Stimulated activated CD4-positive, alpha-beta T cell treated with anti-CD3 and anti-CD28 coated beads, Interleukin-1b, Interleukin-23, amount 100 ng/mL, for 1 hour (primary cell): ENCODE measurements around the gene KCNG2.

Source experiments
- DNase-seq, 2 donors: peaks; one replicate each; pipeline ENCODE4 v3.0.0-alpha.2; 2020; ENCODE audit warnings: low read depth in 2 of 2

The KCNG2 gene

DNA sequence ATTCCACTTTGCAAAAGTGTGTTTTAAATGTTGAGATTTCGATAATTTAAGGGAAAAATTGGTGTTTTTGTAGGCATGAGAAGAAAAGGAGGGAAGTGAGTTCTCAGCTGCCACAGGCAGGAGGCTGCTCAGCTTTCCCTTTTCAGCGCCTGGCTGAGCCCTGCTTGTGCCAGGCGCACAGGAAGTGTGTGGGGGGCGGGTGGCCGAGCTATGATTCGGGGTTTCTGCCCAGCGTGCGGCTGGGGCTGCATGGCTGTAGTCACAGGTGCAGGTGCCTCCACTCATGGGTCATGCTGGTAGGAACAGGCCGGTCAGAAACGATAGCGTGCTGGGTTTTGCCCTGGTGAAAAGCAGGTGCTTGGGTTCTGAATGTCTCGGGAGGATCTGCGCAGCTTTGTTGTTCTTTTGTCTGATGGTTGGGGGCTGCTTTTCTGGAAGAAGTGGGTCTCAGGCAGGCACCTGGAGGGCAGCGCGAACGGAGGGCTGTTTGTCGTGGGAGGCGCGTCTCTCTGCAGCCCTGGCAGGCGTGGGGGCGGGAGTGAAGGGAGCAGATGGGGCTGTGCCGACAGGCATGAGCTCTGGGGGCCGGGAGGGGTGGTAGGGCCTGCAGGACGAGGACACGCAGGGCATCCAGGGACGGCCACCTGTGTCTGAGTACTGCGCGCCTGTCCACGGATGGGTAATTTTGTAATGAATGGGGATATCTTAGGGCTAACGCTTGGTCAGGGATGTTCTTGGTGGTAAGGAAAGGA lies 2.1 kb downstream of the KCNG2 start:
- no peak for DNase-seq

GRCh38 chr18:79800371-79801180 lies 2.8 kb downstream of the KCNG2 start:
- no peak for DNase-seq

DNA sequence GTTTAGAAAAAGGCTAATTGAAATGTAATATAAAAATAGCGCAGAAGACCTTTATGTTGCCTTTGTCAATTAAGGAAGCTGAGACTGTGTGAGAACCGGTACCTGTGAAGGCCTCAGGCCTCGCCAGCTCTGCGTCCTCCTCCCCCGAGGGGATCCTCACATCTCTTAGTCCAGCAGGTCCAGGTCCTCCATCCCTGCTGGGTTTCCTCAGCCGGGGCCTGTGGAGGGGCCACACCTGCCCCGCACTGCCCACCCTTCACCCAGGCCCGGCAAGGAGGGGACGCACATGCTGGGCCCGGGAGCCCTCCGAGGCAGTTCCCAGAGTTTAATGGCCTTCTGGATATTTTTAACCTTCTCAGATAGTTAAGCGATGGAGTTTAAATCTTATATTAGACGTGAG lies 3.5 kb downstream of the KCNG2 start:
- DNase-seq = no peak

DNA sequence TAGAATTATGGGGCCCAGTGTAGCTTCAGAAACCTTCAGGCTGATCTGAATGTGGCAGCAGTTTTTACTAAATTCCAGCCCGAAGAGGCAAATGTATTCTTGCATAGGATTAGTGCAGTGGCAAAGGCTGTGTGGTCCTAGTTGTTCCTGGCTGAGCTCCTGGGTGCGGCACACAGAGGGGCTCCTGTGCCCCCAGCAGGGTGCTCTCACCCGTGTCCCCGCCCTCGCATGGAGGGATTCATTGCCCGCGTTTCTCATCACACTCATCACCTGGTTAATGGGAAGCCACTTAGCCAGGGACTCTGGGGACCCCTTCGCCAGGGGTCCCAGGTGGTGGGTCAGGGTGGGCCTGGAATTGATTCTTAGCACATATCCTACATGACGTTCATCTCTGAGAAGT lies 3.9 kb downstream of the KCNG2 start:
- DNase-seq = no peak

- no peak for DNase-seq
These were observed 4.6 kb downstream of the KCNG2 start for GRCh38 chr18:79802298-79802697.

GRCh38 chr18:79803611-79804051 lies 5.9 kb downstream of the KCNG2 start:
- no peak for DNase-seq

DNA sequence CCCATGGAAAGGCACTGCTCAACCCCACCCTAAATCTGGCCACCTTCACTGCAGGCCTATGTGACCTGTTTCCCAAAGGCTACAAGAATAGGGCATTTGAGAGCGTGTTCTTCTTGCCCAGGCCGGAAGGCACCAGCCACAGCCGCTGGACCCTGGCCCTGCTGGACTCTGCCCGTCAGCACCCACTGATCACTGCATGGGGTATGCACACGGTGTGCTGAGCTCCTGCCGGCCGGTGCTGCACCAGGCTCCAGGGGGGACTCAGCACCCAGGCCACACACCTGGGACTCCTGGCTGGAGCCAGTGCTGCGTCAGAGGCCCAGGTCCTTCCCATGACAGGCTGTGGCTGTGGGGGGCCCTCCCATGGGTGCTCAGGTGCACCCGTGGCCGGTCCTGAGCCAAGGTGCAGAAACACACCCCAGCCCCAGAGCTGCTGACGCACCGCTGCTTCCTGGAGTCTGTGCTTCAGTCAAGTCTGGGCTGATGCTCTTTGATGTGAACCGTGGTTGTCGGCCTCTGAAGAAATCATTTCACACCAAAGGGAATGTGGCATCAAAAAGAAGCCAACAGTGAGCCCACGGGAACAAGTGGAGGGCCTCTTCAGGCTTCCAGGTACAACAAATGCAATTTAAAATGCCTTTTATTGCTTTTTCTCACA lies 6.5 kb downstream of the KCNG2 start:
- no peak for DNase-seq

DNA sequence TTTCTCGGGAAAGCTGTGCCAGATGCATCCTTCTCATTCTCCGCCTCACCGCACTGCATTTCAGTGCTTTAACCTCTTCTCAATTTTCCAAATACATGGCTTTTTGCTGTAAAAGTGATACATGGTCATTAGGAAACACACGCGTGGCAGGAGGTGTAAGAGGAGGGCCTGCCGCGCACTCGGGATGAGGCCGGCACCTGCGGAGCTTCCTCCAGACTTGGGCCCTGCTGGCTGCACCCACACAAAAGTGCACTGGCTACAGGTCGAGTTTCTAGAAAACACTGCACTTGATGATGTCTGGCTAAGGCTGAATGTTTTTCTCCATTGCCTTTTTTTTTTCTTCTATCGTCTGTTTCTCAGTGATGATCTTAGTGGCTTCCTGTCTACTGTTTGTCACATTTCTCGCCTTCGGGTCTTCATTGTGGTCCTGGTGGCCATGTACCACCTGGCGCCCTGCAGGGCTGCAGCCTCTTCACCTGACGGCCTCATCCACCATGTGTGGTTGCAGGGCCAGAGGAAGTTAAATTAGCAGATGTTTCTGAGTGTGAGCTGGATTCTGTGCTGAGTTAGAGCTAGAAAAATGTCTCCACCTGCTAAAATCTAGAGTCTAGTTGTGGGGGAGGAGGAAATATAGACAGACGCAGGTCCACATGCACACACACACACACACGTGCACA lies 7.6 kb downstream of the KCNG2 start:
- DNase-seq = no peak

DNA sequence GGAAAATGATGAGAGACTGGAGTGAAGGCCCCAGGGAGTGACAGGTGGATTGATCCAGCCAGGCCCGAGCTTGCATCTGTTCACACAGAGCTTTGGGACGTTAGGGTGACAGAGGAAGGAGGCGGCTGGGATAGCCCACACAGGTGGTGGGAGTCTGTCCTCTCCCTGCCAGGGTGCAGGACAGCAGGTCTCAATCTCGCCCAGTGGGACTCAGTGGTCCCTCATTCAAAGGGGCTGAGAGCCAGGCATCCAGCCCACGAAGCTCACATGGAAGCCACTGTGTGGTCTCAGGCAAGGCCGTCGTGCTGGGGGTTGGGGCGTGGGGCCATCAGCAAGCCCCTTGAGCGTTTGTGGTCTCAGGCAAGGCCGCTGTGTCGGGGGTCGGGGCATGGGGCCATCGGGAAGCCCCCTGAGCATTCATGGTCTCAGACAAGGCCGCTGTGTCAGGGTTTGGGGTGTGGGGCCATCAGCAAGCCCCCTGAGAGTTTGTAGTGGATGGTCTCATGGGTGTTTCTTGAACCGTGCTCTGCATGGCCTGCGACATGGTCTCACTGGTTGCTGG lies 8.3 kb downstream of the KCNG2 start:
- no peak for DNase-seq

GRCh38 chr18:79806976-79807841 lies 9.5 kb downstream of the KCNG2 start:
- no peak for DNase-seq

- no peak for DNase-seq
These were observed 11.9 kb downstream of the KCNG2 start for GRCh38 chr18:79809482-79810192.

GRCh38 chr18:79812052-79812451 lies 14.3 kb downstream of the KCNG2 start:
- DNase-seq = no peak

GRCh38 chr18:79814373-79814772 lies 16.6 kb downstream of the KCNG2 start:
- no peak for DNase-seq

- no peak for DNase-seq
These were observed 17.9 kb downstream of the KCNG2 start for GRCh38 chr18:79815657-79816056.

- no peak for DNase-seq
These were observed 18.4 kb downstream of the KCNG2 start for GRCh38 chr18:79816092-79816491.

DNA sequence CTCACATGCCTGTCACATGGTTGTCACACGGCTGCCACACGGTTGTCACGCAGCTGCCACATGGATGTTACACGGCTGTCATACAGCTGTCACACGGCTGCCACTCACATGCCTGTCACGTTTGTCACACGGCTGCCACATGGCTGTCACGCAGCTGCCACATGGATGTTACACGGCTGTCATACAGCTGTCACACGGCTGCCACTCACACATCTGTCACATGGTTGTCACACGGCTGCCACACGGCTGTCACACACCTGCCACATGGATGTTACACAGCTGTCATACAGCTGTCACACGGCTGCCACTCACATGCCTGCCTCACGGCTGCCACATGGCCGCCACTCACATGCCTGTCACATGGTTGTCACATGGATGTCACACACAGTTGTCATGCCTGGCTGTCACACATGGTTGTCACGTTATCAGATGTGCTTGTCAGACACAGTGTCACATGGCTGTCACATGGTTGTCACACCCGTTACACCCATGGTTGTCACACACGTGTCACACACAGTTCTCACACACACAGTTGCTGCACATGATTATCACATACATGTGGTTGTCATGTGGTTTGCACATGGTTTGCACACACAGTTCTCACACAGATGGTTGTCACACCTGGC lies 19.4 kb downstream of the KCNG2 start:
- no peak for DNase-seq

DNA sequence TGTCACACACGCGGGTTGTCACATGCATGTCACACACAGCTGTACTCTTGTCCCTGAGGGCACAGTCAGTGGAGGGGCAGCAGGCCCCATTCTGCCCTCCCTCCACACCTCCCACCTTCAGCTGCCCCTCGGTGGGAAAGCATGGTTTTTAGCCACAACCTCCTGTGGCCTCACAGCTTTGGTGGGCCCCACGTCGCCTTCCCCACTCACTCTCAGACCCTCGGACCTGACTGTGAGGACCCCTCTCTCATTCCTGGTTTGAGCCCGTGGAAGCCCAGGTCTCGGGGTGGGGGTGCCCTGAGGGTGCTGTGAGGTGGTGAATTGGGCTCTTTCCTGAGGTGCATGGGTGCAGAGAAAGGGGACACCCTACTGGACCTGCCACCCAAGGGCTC lies 19.9 kb downstream of the KCNG2 start:
- no peak for DNase-seq

- no peak for DNase-seq
These were observed 20.3 kb downstream of the KCNG2 start for GRCh38 chr18:79818036-79818435.

- no peak for DNase-seq
These were observed 20.9 kb downstream of the KCNG2 start for GRCh38 chr18:79818631-79819030.
